Measurements from ENCODE around the gene EEF2KMT.
"Not testable (repeated sequence)": the region's sequence is repeated elsewhere in the genome, so short reads cannot be mapped to it uniquely, and the experiment has no call there.

DNA sequence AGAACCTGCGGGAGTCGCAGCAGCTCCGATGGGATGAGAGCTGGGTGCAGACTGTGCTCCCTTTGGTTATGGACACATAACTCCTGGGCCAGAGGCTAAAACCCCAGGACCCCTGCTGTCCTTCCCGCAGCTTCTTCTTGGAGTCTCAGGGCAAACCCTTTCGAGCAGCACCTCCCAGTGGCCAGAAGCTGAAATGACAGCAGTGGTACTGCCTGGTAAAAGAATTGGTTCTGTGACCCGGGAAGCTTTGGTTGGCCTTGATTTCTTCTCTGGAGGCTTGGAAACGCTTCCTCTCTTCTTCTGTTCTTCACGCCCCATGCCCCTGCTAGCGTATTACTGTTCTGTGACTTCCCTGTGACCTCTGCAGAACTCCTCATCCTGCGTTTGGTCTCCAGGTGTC, 12.8 kb downstream of the EEF2KMT start:
- not testable (repeated sequence) for TF ChIP-seq POLR2A, POLR2AphosphoS5, SPI1 (IDR thresholded peaks at IDR 0.05; ENCODE audit: low read depth, low read length)

All from GM12891 (cell line).